ENCODE data around the gene GET3.

- TF ChIP-seq YY1 (IDR thresholded peaks at IDR 0.05; ENCODE audit: insufficient read depth, insufficient read length) (no peak), ZNF274 (IDR thresholded peaks at IDR 0.05; ENCODE audit: low read depth, low read length) (no peak)
These were observed 44.3 kb upstream of the GET3 start for GRCh38 chr19:12692960-12693359.
